Breast epithelium (tissue), 4 donors: ENCODE data around the gene FBXO34. TPM values are rescaled to one million over a fixed set of nuclear protein-coding genes. Genes with fewer than 3 reads are reported as not detected.
A peak's percentile ranks its signal among the peaks of the same experiment; 100 is the strongest.

ENCODE experiments used
- DNase-seq, 2 donors: peaks; one replicate each; pipeline ENCODE4 v3.0.0-alpha.2; 2019; ENCODE audit warnings: low spot score in 2 of 2
- H3K27ac ChIP-seq, 2 donors: fragments of 200-600 bp; sonication (generic) in 1 of 2; one replicate each; pipeline ENCODE4 v1.5.1; 2016 to 2019; ENCODE audit warnings: mild to moderate bottlenecking in 1 of 2
- H3K27me3 ChIP-seq, 2 donors: fragments of 200-600 bp; sonication (generic) in 1 of 2; one replicate each; pipeline versions ENCODE4 v1.5.1 to v1.6.0; 2017 to 2019; ENCODE audit warnings: control low read depth in 1 of 2, mild to moderate bottlenecking in 1 of 2
- H3K36me3 ChIP-seq: fragments of 200-600 bp; one replicate; pipeline ENCODE4 v1.5.1; 2019
- H3K4me1 ChIP-seq, 2 donors: fragments of 200-600 bp; sonication (generic); one replicate each; pipeline ENCODE4 v1.5.1; 2016 to 2019; ENCODE audit warnings: control low read depth in 1 of 2
- H3K4me3 ChIP-seq, 3 donors: fragments of 200-600 bp; sonication (generic); 1 replicate in 2 of 3; 2 replicates in 1 of 3; pipeline ENCODE4 v1.5.1; 2016 to 2019; ENCODE audit warnings: mild to moderate bottlenecking in 3 of 3, moderate library complexity in 2 of 3
- H3K9me3 ChIP-seq, 2 donors: fragments of 200-600 bp; sonication (generic) in 1 of 2; one replicate each; pipeline ENCODE4 v1.5.1; 2016 to 2019; ENCODE audit warnings: control low read depth in 1 of 2
- POLR2A ChIP-seq: fragments of 450-650 bp; IDR thresholded peaks from one replicate; pipeline ENCODE4 v1.6.1; 2016; ENCODE audit warnings: antibody characterized with exemption, mild to moderate bottlenecking, moderate library complexity
- POLR2AphosphoS5 ChIP-seq, 3 donors: sonication (generic); formaldehyde crosslinking; IDR thresholded peaks; one replicate each; pipeline ENCODE4 v1.6.1; 2017; ENCODE audit warnings: antibody characterized with exemption in 3 of 3
- intact Hi-C: fragments of 100-400 bp; cut with DNase I; formaldehyde crosslinking; loops from one replicate; pipeline ENCODE4 v1.15.1; 2023; ENCODE audit warnings: low total_unique reads
- total RNA-seq, 3 donors: library from RNA; depleted of rRNA; stranded (reverse); fragments of >200 nt; gene quantifications; one replicate each; pipeline ENCODE4 v1.1.0, GENCODE V29; 2016
- TF ChIP-seq, protein P1 (sequence below), 3 donors: fragments of 450-650 bp; IDR thresholded peaks; one replicate each; pipeline ENCODE4 v1.5.1; 2016 to 2017; ENCODE audit warnings: antibody characterized with exemption in 3 of 3, mild to moderate bottlenecking in 3 of 3, moderate library complexity in 3 of 3

Gene FBXO34
- total RNA-seq, 3 donors from 2014 or later: 31.8 to 56.5 (median 34.7) TPM

DNA sequence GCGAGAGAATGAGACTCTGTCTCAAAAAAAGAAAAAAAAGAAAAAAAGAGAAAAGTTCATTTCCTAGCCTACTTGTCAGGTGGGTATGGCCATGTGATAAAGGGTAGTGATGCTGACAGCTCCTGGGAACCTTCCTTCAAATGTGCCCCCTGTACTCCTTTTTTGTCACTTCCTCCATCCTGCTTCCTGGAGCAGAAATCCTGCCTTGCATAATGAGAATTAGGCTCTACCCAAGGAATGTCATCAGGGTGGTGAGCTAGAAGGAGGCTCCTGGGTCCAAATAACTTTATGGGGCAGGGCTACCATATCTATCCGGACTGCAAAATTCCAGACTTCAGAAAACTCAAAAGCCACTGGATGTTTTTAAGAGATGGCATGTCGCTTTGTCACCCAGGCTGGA is 27.8 kb upstream of the FBXO34 start:
- H3K27ac ChIP-seq: no peak overlapping the region

DNA sequence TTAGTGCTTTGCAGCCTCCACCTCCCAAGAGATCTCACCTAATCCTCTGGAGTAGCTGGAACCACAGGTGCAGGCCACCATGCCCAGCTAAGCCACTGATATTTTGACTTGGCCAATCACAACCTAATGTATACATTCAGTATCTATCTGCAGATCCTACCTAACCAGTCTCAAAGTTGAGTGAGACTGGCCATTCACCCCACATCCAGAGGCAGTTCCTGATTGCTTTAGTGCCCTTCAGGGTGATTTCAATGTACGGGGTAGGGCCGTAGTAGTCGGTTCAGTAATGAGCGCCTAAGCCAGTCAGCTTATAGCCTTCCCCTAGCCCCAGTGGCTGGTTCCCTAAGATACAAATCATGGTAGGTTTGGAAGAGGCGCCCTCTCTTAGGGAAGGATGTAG is 27.4 kb upstream of the FBXO34 start:
- no peak for TF ChIP-seq POLR2AphosphoS5 (IDR thresholded peaks at IDR 0.05)
- TF ChIP-seq, protein P1, sequence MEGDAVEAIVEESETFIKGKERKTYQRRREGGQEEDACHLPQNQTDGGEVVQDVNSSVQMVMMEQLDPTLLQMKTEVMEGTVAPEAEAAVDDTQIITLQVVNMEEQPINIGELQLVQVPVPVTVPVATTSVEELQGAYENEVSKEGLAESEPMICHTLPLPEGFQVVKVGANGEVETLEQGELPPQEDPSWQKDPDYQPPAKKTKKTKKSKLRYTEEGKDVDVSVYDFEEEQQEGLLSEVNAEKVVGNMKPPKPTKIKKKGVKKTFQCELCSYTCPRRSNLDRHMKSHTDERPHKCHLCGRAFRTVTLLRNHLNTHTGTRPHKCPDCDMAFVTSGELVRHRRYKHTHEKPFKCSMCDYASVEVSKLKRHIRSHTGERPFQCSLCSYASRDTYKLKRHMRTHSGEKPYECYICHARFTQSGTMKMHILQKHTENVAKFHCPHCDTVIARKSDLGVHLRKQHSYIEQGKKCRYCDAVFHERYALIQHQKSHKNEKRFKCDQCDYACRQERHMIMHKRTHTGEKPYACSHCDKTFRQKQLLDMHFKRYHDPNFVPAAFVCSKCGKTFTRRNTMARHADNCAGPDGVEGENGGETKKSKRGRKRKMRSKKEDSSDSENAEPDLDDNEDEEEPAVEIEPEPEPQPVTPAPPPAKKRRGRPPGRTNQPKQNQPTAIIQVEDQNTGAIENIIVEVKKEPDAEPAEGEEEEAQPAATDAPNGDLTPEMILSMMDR (IDR thresholded peaks at IDR 0.05): no peak
- no peaks in the 10 kb centered on the region for H3K9me3 ChIP-seq
- no peak overlapping the region for H3K4me3 ChIP-seq
- no peak overlapping the region for H3K27ac ChIP-seq
- intact Hi-C loops: no loop called here
- H3K4me1 ChIP-seq: no peaks in the 10 kb centered on the region
- H3K36me3 ChIP-seq: no peaks in the 10 kb centered on the region
- peaks cover 0 to 8% of the 10 kb centered on the region in 2 donors for H3K27me3 ChIP-seq
- no peak for DNase-seq

More for the DNA sequence above, 27.8 kb upstream of the FBXO34 start:
- Histone ChIP-seq H3K4me1 (no peaks in the 10 kb centered on the region), H3K9me3 (no peaks in the 10 kb centered on the region), H3K4me3 (no peak overlapping the region), H3K27me3 (peaks cover 0 to 8% of the 10 kb centered on the region in 2 donors), H3K36me3 (no peaks in the 10 kb centered on the region)
- TF ChIP-seq POLR2A: no peak
- TF ChIP-seq, protein P1 (IDR thresholded peaks at IDR 0.05): no peak
- no peak for TF ChIP-seq POLR2AphosphoS5 (IDR thresholded peaks at IDR 0.05)
- no peak for DNase-seq
- intact Hi-C loops: no loop called here

DNA sequence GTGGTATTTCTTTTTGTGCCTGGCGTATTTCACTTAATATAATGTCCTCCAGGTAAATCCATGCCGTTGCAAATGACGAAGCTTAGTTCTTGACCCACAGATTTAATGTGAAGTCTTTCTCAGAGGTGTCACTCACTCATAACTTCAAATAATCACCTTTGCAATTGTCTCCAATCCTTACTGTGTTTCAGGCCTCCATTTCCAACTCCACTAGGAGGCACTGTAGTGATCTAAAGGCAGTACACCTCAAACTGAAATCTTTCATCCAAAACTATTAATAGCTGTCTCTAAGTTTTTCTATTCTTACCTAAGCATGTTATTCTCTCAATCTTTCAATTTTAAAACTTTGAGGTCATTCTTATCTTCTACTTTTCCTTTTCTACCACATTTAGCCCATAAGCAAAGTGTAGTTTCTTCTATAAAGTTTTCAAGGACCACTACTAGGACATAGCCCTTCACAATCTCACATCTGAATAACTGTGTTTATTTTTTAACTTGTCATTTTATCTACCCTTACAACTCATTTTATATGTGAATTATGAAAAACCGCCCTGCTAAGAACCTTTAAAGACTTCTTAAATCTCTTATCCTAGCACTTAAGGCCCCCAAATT is 25.5 kb upstream of the FBXO34 start:
- no peak overlapping the region for H3K27ac ChIP-seq
- H3K9me3 ChIP-seq: no peaks in the 10 kb centered on the region
- no peaks in the 10 kb centered on the region for H3K4me1 ChIP-seq
- H3K27me3 ChIP-seq: peaks cover 0 to 6% of the 10 kb centered on the region in 2 donors
- DNase-seq: no peak
- H3K36me3 ChIP-seq: no peaks in the 10 kb centered on the region
- intact Hi-C loops: no loop called here
- TF ChIP-seq, protein P1 (IDR thresholded peaks at IDR 0.05): peak in 1 of 3 donors; percentile 42
- no peak for TF ChIP-seq POLR2A
- H3K4me3 ChIP-seq: no peak overlapping the region

DNA sequence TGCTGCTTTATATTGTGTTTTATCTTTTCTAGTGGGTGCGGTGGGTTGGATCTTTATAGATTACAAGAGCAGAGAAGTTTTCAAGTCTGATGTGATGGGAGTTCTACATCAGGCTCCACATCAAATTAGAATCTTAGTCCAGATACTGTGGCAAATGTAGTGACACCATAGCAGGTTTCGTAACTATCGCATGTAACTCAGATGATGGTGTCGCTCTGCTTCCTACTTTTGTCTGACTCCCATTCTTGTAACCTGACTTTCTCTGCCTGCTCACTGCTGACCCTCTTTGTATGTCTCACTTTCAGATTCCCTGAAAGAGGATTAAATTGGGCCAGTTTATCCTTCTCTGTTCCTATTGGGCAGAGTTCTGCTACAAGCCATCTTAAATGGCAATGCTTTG is 22.8 kb upstream of the FBXO34 start:
- H3K36me3 ChIP-seq: no peaks in the 10 kb centered on the region
- DNase-seq: no peak
- intact Hi-C loops: no loop called here
- H3K27me3 ChIP-seq: no peaks in the 10 kb centered on the region
- H3K4me3 ChIP-seq: no peak overlapping the region
- H3K27ac ChIP-seq: no peak overlapping the region
- no peak for TF ChIP-seq POLR2A
- TF ChIP-seq, protein P1 (IDR thresholded peaks at IDR 0.05): no peak
- no peak for TF ChIP-seq POLR2AphosphoS5 (IDR thresholded peaks at IDR 0.05)
- H3K4me1 ChIP-seq: no peaks in the 10 kb centered on the region
- no peaks in the 10 kb centered on the region for H3K9me3 ChIP-seq

DNA sequence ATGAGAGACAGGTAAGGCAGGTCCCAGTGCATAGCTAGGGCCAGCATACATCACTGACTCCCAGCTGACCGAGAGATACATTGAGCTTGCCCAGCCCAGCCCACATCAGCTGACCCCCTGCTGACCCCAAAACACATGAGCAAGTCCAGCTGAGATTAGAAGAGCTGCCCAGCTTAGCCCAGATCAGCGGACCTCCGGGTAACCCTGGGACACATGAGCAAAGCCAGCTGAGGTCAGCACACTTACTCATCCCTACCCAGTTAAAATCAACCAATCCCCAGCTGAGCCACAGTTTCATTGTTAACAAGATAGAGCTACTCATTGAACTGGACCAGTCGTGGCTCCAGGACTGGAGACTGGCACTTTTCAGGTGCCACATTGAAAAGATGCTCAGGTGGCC is 21.8 kb upstream of the FBXO34 start:
- intact Hi-C loops: no loop called here
- no peak overlapping the region for H3K4me3 ChIP-seq
- H3K36me3 ChIP-seq: no peaks in the 10 kb centered on the region
- no peak overlapping the region for H3K27ac ChIP-seq
- TF ChIP-seq, protein P1 (IDR thresholded peaks at IDR 0.05): no peak
- TF ChIP-seq POLR2AphosphoS5 (IDR thresholded peaks at IDR 0.05) (no peak), POLR2A (no peak)
- no peaks in the 10 kb centered on the region for H3K4me1 ChIP-seq
- DNase-seq: no peak
- no peaks in the 10 kb centered on the region for H3K9me3 ChIP-seq
- H3K27me3 ChIP-seq: no peaks in the 10 kb centered on the region
